ENCODE data around the gene UBE2J2.
A peak's percentile ranks its signal among the peaks of the same experiment; 100 is the strongest.

Gene UBE2J2

DNA sequence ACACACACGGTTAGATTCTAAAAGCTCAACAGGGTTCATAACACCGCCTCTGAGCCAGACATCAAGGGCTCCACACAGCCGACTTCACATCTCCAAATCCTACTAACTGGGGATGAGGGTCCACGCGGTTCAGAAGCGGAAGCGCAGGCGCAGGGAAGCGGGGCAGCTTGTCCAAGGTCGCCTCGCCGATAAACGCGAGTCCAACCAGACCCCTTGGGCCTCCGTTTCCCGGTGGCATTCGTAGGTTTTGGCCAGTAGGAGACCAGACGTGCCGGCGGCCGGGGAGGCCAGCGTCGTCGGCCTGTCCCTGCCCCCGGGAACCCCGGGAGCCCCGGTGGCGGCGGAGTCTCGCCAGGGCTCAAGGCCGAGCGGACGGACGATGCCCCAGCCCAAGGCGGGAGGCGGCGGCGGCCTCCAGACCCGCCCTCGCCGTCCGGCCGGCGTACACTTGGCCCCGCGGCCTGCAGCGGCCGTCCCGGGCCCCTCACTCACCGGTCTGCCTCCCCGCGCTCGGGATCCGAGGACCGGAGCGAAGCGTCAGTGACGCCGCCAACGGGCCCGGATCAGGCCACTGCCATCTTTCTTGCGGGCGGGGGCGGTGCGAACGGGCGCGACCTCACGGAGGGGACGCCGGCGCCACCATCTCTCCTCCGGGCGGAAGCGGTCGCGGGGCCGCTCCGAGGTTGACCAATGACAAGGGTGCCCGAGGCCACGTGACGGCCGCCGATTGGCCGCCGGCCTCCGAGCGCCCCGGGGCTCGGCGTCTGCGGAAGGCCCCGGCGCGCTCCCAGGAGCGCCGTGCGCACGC is 42.0 kb downstream of the UBE2J2 start, which contains the start of gene SDF4:
Gene SDF4 (minus strand): TSS at position 602 of the 808 bp plus-strand sequence. CDS start 3,229 bp downstream, outside the sequence.
- peak within 1 kb of the TSS; percentile 88 for H3K4me3 ChIP-seq (ENCODE audit: low read depth, low read length)
- TF ChIP-seq, protein P1, sequence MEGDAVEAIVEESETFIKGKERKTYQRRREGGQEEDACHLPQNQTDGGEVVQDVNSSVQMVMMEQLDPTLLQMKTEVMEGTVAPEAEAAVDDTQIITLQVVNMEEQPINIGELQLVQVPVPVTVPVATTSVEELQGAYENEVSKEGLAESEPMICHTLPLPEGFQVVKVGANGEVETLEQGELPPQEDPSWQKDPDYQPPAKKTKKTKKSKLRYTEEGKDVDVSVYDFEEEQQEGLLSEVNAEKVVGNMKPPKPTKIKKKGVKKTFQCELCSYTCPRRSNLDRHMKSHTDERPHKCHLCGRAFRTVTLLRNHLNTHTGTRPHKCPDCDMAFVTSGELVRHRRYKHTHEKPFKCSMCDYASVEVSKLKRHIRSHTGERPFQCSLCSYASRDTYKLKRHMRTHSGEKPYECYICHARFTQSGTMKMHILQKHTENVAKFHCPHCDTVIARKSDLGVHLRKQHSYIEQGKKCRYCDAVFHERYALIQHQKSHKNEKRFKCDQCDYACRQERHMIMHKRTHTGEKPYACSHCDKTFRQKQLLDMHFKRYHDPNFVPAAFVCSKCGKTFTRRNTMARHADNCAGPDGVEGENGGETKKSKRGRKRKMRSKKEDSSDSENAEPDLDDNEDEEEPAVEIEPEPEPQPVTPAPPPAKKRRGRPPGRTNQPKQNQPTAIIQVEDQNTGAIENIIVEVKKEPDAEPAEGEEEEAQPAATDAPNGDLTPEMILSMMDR (IDR thresholded peaks at IDR 0.05; ENCODE audit: low read depth, low read length), result no peak

DNA sequence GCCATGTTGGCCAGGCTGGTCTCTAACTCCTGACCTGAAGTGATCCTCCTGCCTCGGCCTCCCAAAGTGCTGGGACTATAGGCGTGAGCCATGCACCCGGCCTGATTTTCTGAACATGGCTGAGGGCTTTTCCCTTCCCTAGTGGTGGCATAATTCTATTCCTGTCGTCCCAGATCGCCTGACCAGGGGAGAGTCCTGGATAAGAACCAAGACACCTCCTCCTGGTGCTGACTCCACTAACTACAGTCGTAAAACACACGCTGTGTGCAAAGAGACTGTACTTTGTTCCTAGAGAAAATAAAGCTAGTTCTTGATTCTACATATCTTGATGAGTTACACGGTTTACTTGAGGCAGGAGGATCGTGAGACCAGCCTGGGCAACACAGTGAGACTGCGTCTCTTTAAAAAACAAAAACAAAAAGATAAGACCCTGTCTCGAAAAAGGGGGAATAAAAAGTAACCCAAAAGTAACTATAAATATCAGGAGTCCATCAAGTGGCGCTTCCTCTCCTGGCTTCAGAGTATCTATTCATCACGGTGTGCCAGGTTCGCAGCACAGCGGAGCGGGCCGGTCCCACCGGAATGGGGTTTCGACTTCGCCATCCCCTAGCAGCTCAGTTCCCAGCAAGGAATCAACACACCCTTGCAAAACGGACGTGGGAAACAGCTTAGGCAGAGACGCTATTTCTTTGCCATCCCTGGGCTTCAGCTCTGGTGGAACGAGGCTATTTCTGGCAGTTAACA is 42.8 kb downstream of the UBE2J2 start:
- H3K4me3 ChIP-seq (ENCODE audit: low read depth, low read length), result peak overlapping the region; percentile 88
- TF ChIP-seq, protein P1 (IDR thresholded peaks at IDR 0.05; ENCODE audit: low read depth, low read length), result no peak

DNA sequence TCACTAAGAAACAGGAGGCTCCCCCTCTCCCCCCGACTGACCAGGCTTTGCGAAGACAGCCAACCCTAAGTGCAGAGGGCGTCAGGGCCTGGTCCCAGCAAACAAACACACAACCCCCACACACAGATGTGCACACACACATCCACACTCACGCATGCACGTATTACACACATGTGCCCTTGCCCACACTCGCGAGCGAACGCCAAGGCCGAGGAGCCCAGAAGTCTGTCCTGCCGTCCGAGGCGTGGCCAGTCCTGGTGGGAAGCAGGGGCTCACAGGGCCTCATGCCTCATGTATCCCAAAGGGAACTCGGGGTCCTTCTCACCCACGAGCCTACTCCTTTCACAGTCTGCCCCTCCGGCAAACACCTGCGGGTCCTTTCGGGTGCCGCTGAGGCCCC is 43.9 kb downstream of the UBE2J2 start:
- TF ChIP-seq, protein P1 (IDR thresholded peaks at IDR 0.05; ENCODE audit: low read depth, low read length), result no peak
- H3K4me3 ChIP-seq (ENCODE audit: low read depth, low read length), result no peak overlapping the region

DNA sequence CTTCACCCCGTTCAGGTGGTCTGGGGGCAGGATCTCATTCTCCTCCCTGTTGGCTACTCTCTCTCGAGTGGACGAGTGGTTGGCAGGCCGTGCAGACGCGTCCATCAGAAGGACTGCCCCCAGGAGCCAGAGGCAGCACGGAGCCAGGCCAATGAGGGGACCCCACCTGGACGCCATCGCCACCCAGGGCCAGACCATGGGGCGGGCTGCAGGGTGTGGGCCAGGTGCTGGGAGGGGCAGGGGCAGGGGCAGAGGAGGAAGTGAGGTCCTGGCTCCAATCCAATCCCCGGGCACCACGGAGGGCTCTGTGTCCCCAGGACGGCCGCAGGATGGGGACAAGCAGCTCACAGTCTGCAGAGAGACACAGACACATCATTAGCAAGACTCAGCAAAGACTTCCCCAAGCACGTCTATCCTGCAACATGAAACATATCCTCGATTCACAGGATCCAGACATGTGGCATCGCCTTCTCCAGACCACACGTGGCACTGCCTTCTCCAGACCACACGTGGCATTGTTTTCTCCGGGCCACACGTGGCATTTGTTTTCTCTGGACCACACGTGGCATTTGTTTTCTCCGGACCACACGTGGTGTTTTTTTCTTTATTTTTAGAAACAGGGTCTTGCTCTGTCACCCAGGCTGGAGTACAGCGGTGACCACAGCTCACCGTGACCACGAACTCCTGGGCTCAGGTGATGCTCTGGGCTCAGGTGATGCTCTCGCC is 44.9 kb downstream of the UBE2J2 start:
- H3K4me3 ChIP-seq (ENCODE audit: low read depth, low read length), result no peak overlapping the region
- TF ChIP-seq, protein P1 (IDR thresholded peaks at IDR 0.05; ENCODE audit: low read depth, low read length), result no peak

DNA sequence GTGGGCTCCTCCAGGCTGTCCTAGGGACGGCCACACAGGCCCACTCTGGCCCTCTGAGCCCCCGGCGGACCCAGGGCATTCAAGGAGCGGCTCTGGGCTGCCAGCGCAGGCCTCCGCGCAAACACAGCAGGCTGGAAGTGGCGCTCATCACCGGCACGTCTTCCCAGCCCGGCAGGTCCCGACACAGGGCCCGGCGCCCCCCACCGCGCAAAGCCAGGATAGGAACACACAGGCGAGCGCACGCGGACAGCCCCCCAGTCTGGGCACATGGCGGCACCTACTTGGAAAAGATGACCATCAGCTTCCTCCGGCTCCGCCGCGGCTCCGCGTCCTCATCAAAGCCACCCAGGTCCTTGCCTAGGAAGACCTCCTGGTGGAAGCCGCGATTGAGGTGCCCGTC is 45.5 kb downstream of the UBE2J2 start:
- H3K4me3 ChIP-seq (ENCODE audit: low read depth, low read length), result no peak overlapping the region
- TF ChIP-seq, protein P1 (IDR thresholded peaks at IDR 0.05; ENCODE audit: low read depth, low read length), result no peak

DNA sequence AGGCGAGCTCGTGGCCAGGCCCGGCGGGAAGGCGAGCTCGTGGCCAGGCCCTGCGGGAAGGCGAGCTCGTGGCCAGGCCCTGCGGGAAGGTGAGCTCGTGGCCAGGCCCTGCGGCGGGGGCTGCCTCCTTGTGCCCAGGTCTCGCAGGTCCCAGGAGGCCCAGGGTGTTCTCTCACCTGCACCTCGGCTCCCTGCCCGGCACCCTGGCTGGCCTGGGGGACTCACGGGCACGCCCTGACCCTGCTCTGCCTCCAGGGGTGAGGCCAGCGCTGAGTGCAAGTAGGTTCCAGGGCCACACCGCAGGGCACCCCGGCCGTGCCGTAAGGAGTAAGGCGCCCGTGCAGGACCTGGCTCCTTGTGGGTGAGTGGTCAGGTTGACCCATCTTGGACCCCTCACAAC is 46.3 kb downstream of the UBE2J2 start:
- H3K4me3 ChIP-seq (ENCODE audit: low read depth, low read length), result no peak overlapping the region
- TF ChIP-seq, protein P1 (IDR thresholded peaks at IDR 0.05; ENCODE audit: low read depth, low read length), result no peak

All from WI38 (cell line).